HCT116 (cell line): ENCODE data around the gene FUOM. TPM values are rescaled to one million over a fixed set of nuclear protein-coding genes. Genes with fewer than 3 reads are reported as not detected.

Experiments used
- ATAC-seq: fragments of 200-7000 bp; cut with Tn5 transposase; 2 replicates; pipeline ENCODE4 v1.9.1; 2020; ENCODE audit warnings: mild to moderate bottlenecking, moderate library complexity
- BruUV-seq: library from RNA; stranded (reverse); fragments of 400-500 nt; replicated peaks from 2 replicates; lab custom pipeline; 2021; lab: Mats Ljungman, UMichigan
- CTCF ChIA-PET: fragments of 300-600 bp; sonication (Branson Sonifier 250); formaldehyde crosslinking; loops from one replicate; lab custom pipeline; 2021; ENCODE audit warnings: antibody characterized with exemption; lab: Charles Lee
- POLR2A ChIA-PET: fragments of 300-600, 350-600 bp; sonication (Branson Sonifier 250); formaldehyde crosslinking; loops from one replicate; lab custom pipeline; 2021; ENCODE audit warnings: antibody characterized with exemption; lab: Charles Lee
- RAD21 ChIA-PET, 2 experiments: fragments of 300-600 bp; sonication (Branson Sonifier 250); formaldehyde crosslinking; loops; one replicate each; lab custom pipeline; 2023; ENCODE audit warnings: low total read pairs in 2 of 2; ENCODE audit not compliant: uncharacterized antibody in 2 of 2, unreplicated experiment in 2 of 2, low non-redundant PET in 1 of 2; lab: Charles Lee
- DNase-seq: peaks from one replicate; pipeline ENCODE4 v3.0.0-alpha.2; 2010; ENCODE audit warnings: low read depth, low spot score
- H2AFZ ChIP-seq: fragments of 200-600 bp; shearing (Covaris generic), sonication (generic); 2 replicates; pipeline ENCODE4 v1.6.1; 2017; ENCODE audit warnings: low read depth, mixed run types, mixed read lengths, antibody characterized with exemption, low read length; ENCODE audit not compliant: poor library complexity, severe bottlenecking
- H3K27ac ChIP-seq: 2 replicates; pipeline ENCODE4 v1.5.1; 2012; ENCODE audit warnings: low read depth, low read length
- H3K27me3 ChIP-seq: fragments of 200-600 bp; sonication (generic); 2 replicates; pipeline ENCODE4 v1.6.1; 2016; ENCODE audit warnings: mixed run types, low read length, mixed read lengths; ENCODE audit not compliant: insufficient read depth
- H3K36me3 ChIP-seq, 2 experiments: fragments of 200-500 bp in 1 of 2; fragments of 200-600 bp in 1 of 2; sonication (Bioruptor generic) in 1 of 2; sonication (generic) in 1 of 2; 2 replicates each; pipeline versions ENCODE4 v1.5.1 to v1.6.1; 2014 to 2016; ENCODE audit warnings: low read length in 2 of 2, inconsistent platforms in 1 of 2, mixed read lengths in 1 of 2, mixed run types in 1 of 2; ENCODE audit not compliant: insufficient read depth in 2 of 2, control insufficient read depth in 1 of 2
- H3K4me1 ChIP-seq, 2 experiments: fragments of 200-600 bp in 1 of 2; sonication (generic) in 1 of 2; 2 replicates each; pipeline versions ENCODE4 v1.5.1 to v1.6.1; 2012 to 2017; ENCODE audit warnings: low read length in 2 of 2, inconsistent platforms in 1 of 2, mild to moderate bottlenecking in 1 of 2, mixed read lengths in 1 of 2, mixed run types in 1 of 2, moderate library complexity in 1 of 2; ENCODE audit not compliant: insufficient read depth in 2 of 2, control insufficient read depth in 1 of 2
- H3K4me2 ChIP-seq: fragments of 200-600 bp; sonication (generic); 2 replicates; pipeline ENCODE4 v1.6.1; 2017; ENCODE audit warnings: mixed run types, low read length, mixed read lengths
- H3K4me3 ChIP-seq, 2 experiments: fragments of 200-600 bp in 1 of 2; sonication (generic) in 1 of 2; replicated peaks in 1 of 2; 2 replicates each; pipeline ENCODE4 v1.5.1; 2011 to 2016; ENCODE audit warnings: low read length in 2 of 2, control low read depth in 1 of 2, low read depth in 1 of 2, mild to moderate bottlenecking in 1 of 2, mixed read lengths in 1 of 2, mixed run types in 1 of 2
- H3K79me2 ChIP-seq: fragments of 200-600 bp; sonication (generic); 2 replicates; pipeline ENCODE4 v1.6.1; 2017; ENCODE audit warnings: mild to moderate bottlenecking, mixed run types, low read length, moderate library complexity, mixed read lengths; ENCODE audit not compliant: insufficient read depth
- H3K9ac ChIP-seq: fragments of 200-600 bp; sonication (generic); 2 replicates; pipeline ENCODE4 v1.6.1; 2016; ENCODE audit warnings: low read length, mixed read lengths
- H3K9me2 ChIP-seq: fragments of 200-600 bp; sonication (generic), shearing (Covaris generic); 2 replicates; pipeline ENCODE4 v1.6.1; 2017; ENCODE audit warnings: mixed run types, mild to moderate bottlenecking, moderate library complexity; ENCODE audit not compliant: insufficient read depth
- H3K9me3 ChIP-seq, 2 experiments: fragments of 200-500 bp in 1 of 2; fragments of 200-600 bp in 1 of 2; sonication (Bioruptor generic) in 1 of 2; sonication (generic) in 1 of 2; 2 replicates each; pipeline ENCODE4 v1.6.1; 2014 to 2017; ENCODE audit warnings: low read length in 2 of 2, mixed read lengths in 2 of 2, inconsistent platforms in 1 of 2, low read depth in 1 of 2, mild to moderate bottlenecking in 1 of 2, mixed run types in 1 of 2, moderate library complexity in 1 of 2; ENCODE audit not compliant: control insufficient read depth in 1 of 2, insufficient read depth in 1 of 2
- H4K20me1 ChIP-seq: fragments of 200-600 bp; sonication (generic), shearing (Covaris generic); 2 replicates; pipeline ENCODE4 v1.6.1; 2017; ENCODE audit warnings: mixed run types, mild to moderate bottlenecking, moderate library complexity; ENCODE audit not compliant: insufficient read depth
- CBX3 ChIP-seq: IDR thresholded peaks from 2 replicates; pipeline ENCODE4 v1.6.1; 2012; ENCODE audit warnings: low read depth
- EGR1 ChIP-seq: IDR thresholded peaks from 2 replicates; pipeline ENCODE4 v1.6.1; 2012; ENCODE audit warnings: low read depth
- EZH2 ChIP-seq: fragments of 200-600 bp; sonication (generic); IDR thresholded peaks from 2 replicates; pipeline ENCODE4 v1.6.1; 2017; ENCODE audit warnings: antibody characterized with exemption, mixed run types
- EZH2phosphoT487 ChIP-seq: fragments of 200-600 bp; IDR thresholded peaks from 2 replicates; pipeline ENCODE4 v1.6.1; 2018; ENCODE audit warnings: antibody characterized with exemption, borderline replicate concordance
- FOSL1 ChIP-seq: IDR thresholded peaks from 2 replicates; pipeline ENCODE4 v1.6.1; 2012; ENCODE audit warnings: low read depth
- POLR2A ChIP-seq: IDR thresholded peaks from 2 replicates; pipeline ENCODE4 v1.7.0; 2011; ENCODE audit warnings: borderline replicate concordance; ENCODE audit not compliant: insufficient read depth, insufficient read length; ENCODE audit errors: extremely low read depth
- POLR2AphosphoS5 ChIP-seq: IDR thresholded peaks from 2 replicates; pipeline ENCODE4 v1.6.1; 2011; ENCODE audit warnings: mild to moderate bottlenecking, low read depth, low read length, moderate library complexity
- SIN3A ChIP-seq: IDR thresholded peaks from 2 replicates; pipeline ENCODE4 v1.6.1; 2012; ENCODE audit warnings: low read depth
- YY1 ChIP-seq: IDR thresholded peaks from 2 replicates; pipeline ENCODE4 v1.6.1; 2011; ENCODE audit warnings: low read length, low read depth, moderate library complexity, mild to moderate bottlenecking; ENCODE audit not compliant: insufficient replicate concordance; ENCODE audit errors: extremely low read depth
- ZNF274 ChIP-seq: fragments of 200-500 bp; sonication (Bioruptor generic); IDR thresholded peaks from 2 replicates; pipeline ENCODE4 v1.6.1; 2014; ENCODE audit warnings: mild to moderate bottlenecking, low read depth, low read length, inconsistent platforms
- intact Hi-C: fragments of 100-400 bp; cut with micrococcal nuclease; formaldehyde crosslinking; loops from 2 replicates; pipeline ENCODE4 v1.10.0; 2022
- total RNA-seq: library from RNA; stranded (reverse); gene quantifications from one replicate; pipeline ENCODE4 v1.2.1, GENCODE V29; 2021; ENCODE audit not compliant: unreplicated experiment
- TF ChIP-seq, protein P1 (sequence below): IDR thresholded peaks from 2 replicates; pipeline ENCODE4 v1.6.1; 2012
- TF ChIP-seq, protein P2 (sequence below): IDR thresholded peaks from 2 replicates; pipeline ENCODE4 v1.6.1; 2011; ENCODE audit warnings: mild to moderate bottlenecking, low read length, moderate library complexity; ENCODE audit not compliant: insufficient replicate concordance; ENCODE audit errors: extremely low read depth

The FUOM gene
- total RNA-seq, 1 experiment from 2014 or later, result 21.5 TPM

DNA sequence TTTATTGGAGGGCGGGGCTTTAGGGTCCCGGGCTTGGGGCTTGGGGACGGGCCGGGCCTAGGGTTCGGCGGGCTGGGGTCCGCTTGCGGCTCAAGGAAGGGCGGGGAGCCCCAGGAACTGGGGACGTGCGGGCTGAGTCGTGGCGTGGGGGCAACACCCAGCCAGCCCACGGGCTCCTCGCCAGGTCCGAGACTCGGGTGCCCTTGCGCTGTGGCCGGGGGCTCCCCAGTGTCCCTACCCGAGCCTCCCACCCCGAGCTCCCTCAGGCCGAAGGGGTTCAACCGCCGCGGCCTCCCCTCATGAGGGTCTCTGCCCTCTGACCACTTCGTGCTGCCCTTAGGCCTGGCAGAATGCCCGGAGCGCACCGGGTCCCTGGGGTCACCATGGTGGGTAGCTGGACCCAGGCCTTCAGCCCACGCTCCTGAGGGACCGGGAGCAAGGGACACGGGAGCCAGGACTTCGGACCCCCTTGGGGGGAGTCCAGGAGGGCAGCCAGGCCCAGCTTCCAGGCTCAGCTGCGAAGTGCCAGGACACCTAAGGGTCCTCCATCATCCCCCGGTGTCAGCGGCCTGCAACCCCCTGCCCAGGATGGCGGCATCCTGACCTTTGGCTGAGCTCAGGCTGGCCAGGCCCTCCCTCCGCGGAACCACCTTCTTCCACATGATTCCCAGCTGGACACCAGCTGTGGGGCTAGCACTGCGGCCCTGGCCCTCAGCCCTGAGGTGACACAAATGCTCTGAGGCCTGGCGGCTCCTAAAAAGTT is 524 bp upstream of the FUOM start:
- ChIA-PET POLR2A (no interaction called here), RAD21 (no interaction called here), CTCF (interaction anchor here (1.2 kb wide), 1 partner anchor 29 kb away, joined by 3 read pairs; no protein-coding TSS in a partner anchor)
- H3K9me3 ChIP-seq, result no peaks in the 10 kb centered on the region
- H3K27ac ChIP-seq, result no peak overlapping the region
- TF ChIP-seq FOSL1 (no peak), EZH2phosphoT487 (no peak), EGR1 (no peak), SIN3A (no peak), YY1 (no peak), EZH2 (no peak), ZNF274 (no peak), CBX3 (no peak), POLR2A (no peak), POLR2AphosphoS5 (no peak)
- TF ChIP-seq, protein P1, sequence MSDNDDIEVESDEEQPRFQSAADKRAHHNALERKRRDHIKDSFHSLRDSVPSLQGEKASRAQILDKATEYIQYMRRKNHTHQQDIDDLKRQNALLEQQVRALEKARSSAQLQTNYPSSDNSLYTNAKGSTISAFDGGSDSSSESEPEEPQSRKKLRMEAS, result no peak
- TF ChIP-seq, protein P2, sequence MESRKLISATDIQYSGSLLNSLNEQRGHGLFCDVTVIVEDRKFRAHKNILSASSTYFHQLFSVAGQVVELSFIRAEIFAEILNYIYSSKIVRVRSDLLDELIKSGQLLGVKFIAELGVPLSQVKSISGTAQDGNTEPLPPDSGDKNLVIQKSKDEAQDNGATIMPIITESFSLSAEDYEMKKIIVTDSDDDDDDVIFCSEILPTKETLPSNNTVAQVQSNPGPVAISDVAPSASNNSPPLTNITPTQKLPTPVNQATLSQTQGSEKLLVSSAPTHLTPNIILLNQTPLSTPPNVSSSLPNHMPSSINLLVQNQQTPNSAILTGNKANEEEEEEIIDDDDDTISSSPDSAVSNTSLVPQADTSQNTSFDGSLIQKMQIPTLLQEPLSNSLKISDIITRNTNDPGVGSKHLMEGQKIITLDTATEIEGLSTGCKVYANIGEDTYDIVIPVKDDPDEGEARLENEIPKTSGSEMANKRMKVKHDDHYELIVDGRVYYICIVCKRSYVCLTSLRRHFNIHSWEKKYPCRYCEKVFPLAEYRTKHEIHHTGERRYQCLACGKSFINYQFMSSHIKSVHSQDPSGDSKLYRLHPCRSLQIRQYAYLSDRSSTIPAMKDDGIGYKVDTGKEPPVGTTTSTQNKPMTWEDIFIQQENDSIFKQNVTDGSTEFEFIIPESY, result no peak
- no peak overlapping the region for H3K4me2 ChIP-seq
- no TSS peak for BruUV-seq
- peaks cover 3 to 5% of the 10 kb centered on the region in 2 experiments; a peak in 2 of 4 replicates for H3K4me1 ChIP-seq
- H3K79me2 ChIP-seq, result peaks cover 6% of the 10 kb centered on the region; the same call in 1 of the 2 replicates
- DNase-seq (no peak), ATAC-seq (no peak)
- H4K20me1 ChIP-seq, result no peaks in the 10 kb centered on the region
- no peaks in the 10 kb centered on the region for H3K27me3 ChIP-seq
- no peak overlapping the region for H2AFZ ChIP-seq
- no peak overlapping the region for H3K9ac ChIP-seq
- no peaks in the 10 kb centered on the region for H3K9me2 ChIP-seq
- intact Hi-C loops, result no loop called here
- H3K4me3 ChIP-seq, result no peak overlapping the region
- no peaks in the 10 kb centered on the region; a peak in 1 of 4 replicates for H3K36me3 ChIP-seq
